Ammon's horn (tissue), 1 donor: ENCODE data around the gene UGT3A2.
"Not testable (repeated sequence)": the region's sequence is repeated elsewhere in the genome, so short reads cannot be mapped to it uniquely, and the experiment has no call there.

Experiments used
- DNase-seq: peaks from one replicate; pipeline ENCODE4 v3.0.0-alpha.2; 2016; ENCODE audit warnings: low spot score

The UGT3A2 gene

DNA sequence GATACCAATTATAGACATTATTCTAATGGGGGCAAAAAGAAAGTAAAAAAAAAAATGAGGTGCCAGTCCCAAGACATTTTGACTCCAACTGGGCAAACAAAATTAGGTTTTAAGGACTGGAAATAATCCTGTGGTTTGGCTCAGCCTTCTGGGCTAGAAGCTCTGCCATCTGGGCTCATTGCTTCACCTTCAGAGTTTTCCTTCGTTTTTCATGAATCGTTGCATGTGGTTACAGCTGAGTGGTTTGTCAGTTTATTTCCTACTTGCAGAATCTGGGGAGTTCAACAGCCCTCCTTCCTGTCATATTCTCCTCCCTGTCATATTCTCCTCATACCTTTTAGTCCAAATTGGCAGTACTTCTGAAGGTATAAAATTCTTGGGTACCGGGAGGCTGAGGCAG, 12.0 kb downstream of the UGT3A2 start:
- DNase-seq = no peak

- DNase-seq = no peak
Observed at GRCh38 chr5:36052538-36052937, 14.1 kb downstream of the UGT3A2 start.

DNA sequence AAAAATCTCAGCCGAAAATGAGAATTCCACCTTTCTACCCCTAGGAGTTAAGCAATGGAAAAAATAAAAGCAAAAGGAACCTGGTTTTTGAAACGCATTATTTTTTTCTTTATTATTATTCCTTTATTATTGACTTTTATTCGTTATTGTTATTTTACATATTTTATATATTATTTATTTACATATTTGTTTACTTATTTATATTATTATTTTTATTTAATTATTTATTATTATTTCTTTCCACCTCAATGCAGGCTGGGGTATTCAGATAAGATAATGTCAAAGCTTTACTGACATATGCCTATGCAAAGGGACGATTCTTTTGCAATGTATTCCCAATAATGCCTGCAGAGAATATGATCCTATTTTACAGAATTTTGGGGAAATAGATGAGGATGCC, 16.7 kb downstream of the UGT3A2 start:
- no peak for DNase-seq

DNA sequence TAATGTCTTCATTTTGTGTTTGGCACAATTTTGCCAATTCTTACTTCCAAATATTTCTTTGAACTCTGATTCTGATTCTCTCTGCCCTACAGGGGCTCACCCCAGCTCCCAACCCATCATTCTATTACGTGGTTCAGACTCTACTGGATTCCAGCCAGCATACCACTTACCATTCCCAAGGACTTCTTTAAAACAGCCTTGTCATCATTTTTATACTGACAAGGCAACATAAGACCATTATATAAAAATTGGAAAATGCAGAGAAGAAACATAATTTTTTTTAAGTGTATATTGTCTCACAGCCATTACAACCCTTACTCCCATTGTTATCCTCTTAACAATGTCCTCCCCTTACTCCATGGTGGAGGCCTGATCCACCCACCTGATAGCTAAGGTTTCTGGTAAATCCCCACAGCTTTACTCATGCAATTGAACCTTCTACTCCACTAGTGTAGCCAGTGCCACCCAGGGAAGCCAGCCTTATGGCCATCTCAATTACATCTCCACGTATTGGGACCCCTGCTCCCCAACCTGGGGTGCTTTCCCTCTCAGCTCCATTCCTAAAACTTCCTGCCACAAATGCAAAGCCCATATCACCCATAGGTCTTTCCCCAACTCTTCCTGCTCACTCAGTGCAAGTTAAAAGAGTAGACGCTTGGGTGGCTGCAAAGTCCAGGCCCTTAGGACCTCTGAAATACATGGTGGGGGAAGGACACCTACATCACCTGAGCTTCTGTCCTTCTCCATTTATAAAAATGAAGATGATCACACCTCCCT, 19.1 kb downstream of the UGT3A2 start:
- DNase-seq = no peak

DNA sequence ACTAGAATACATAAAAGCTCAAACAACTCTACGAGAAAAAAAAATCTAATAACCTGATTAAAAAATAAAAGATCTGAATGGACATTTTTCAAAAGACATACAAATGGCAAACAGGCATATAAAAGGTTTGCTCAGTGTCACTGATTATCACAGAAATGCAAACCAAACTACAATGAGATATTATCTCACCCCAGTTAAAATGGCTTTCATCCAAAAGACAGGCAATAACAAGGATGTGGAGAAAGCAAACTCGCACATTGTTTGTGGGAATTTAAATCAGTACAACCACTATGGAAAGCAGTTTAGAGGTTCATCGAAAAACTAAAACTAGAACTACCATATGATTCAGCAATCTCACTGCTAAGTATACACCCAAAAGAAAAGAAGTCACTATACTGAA, 20.8 kb downstream of the UGT3A2 start:
- no peak for DNase-seq

GRCh38 chr5:36041537-36041845, 25.2 kb downstream of the UGT3A2 start:
- DNase-seq = no peak

DNA sequence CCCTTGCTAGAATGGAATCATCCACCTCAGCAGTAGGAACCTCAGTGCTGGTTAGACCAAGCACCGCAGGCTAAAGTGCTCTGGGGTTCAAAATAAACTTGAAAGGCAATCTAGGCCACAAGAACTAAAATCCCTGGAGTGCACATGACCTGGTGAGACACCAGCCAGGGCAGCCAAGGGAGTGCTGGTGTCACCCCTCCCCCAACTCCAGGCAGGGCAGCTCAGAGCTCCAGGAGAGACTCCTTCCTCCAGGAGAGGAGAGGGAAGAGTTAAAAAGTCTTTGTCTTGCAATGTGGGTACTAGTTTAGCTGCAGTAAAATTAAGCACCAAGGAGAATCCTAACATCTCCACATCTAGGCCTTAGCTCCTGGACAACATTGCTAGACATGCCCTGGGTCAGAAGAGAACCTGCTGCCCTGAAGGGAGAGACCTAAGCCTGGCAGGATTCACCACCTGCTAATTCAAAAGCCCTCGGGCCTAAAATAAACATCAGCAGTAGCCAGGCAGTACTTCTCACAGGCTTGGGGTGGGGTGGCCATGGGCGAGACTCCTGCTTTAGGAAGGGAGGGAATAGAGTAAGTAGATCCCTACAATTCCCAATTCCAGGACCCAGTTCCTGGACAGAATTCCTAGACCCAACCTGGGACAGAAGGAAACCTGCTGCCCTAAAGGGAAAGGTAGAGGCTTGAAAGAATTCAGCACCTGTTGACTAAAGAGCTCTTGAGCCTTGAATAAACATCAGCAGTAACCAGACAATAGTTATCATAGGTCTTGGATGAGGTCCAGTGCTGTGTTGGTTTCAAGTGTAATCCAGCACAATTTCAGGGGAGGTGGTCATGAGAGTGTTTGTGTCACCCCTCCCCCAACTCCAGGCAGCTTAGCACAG, 25.8 kb downstream of the UGT3A2 start:
- no peak for DNase-seq

DNA sequence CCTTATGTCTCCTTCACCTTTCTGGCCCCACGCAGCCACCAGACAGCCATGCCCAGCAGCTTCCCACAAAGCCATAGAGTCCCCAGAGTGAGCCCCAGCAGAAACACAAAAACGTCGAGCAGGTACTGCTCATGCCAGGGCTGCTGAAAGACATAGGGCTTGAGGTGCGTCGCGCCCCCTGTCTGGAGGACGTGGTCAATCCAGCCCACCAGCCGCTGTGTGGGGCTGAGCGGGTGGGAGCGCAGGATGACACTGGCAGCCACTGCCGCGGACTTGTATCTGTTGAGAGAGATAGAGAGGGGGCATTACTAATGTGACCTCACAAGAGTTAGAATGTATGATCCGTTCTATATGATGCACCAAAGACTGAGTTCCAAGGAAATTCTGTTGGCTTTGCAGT, 31.0 kb downstream of the UGT3A2 start:
- no peak for DNase-seq

DNA sequence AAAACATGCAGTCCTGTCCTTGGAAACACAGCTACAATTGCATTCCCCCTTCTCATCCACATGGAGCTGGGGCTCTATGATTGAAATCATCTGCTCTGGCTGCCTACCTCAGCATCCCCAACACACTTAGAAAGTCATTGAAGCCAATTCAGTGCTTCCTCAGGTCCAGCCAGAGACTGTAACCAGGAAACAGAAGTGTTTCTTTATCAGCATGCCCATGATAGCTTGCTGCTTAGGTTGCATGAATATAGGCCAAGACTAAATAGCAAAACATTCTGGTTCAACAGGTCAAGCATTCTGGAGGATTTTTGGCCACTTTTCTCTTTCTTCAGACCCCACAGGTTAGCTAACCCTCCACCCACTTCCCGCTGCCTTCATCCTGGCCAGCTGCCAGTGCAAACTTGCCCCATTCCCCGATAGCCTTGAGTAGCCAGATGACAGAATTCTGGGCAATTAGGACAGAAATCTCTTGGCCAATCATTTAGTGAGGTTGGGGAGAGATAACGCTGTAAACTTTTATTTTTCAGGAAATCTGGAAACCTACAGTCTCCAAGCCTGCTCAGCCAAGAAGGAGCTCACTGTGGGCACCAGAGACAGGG, 32.0 kb downstream of the UGT3A2 start:
- not testable (repeated sequence) for DNase-seq

DNA sequence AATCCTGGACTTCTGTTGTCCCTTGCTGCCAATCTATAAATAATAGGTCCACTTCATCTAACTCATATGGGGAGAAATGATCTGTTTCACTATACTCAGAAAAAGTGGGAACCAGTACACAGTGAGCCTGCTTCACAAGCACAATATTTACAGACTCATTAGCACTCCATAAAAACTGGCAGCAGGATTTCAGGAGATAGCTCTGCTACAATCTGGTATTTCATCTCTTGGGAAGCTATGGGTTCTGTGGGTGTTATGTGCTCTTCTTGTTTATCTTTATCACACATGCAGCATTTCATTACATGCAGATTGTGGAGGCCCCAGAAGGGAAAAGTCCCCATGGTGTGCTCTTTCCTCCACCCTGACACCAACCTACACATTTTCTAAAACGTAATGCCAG, 33.2 kb downstream of the UGT3A2 start:
- DNase-seq = peak; percentile 56

GRCh38 chr5:36033047-36033446, 33.6 kb downstream of the UGT3A2 start:
- DNase-seq = no peak

- no peak for DNase-seq
Observed at GRCh38 chr5:36031223-36031622, 35.5 kb downstream of the UGT3A2 start.

DNA sequence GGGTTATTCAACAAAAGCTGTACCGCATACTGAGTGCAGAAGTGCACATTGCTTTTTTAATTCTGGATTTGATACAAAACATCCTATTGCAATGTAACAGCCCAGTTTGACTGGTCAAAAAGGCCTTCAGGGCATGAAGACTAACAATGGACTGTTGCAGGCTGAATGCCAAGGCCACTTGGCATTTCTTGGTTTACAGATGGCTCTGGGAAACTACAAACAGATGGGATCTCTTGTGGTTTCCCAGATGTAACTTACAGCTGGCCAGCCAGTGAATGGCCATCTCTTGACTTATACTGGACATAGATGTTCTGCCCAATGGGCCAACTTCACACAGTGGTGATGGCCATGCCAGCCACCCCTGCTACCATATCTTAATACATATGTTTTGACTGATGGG, 36.8 kb downstream of the UGT3A2 start:
- peak; percentile 79 for DNase-seq

GRCh38 chr5:36028816-36029465, 37.7 kb downstream of the UGT3A2 start:
- no peak for DNase-seq

DNA sequence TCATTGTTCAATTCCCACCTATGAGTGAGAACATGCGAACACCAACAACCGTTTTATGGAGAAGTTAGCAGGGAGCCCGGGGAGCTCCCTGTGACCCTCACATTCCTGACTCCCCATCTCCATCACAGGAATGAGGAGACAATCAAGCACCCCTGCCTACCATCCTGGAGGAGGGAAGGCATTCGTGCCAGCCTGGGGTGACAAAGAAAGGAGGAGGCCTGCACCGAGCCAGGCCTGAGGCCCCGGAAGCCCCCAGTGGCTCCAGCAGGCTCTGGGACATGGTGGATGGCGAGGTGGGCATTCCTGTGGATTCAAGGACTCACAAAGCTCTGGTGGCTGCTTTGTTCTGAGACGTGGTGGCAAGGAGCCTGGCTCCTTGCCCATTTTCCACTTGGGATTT, 39.0 kb downstream of the UGT3A2 start:
- no peak for DNase-seq

DNA sequence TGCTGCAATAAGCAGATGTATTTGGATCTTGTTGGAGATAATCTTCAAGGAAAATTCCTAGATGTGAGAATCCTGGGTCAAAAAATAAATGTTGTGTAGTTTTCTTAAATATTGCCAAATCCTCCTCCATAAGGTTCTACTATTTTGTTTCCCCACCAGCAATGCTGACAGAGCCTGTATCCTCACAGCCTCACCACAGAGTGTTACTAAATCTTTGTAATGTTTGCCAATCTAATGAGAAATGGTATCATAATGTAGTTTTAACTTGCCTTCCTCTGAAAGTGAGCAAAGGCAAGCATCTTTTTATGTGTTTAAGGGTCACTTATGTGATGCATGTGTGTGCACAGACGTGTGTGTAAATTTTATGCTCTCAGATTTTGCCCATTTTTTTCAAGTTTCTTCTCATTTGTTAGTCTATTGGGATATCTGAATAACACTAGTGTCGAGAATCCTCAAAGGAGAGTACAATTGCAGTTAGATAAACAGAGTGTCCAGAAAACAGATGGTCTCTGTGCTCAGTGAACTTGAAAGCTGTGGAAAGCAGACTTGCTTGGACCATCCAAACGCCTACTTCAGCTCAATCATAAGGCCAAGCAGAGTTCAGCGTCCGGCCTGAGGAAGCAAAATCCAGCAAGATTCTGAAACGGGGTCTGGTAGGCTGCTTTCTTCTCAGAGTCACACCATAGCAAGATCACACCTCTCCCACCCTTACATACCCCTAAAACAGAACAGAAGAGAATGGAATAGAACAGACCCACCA, 39.8 kb downstream of the UGT3A2 start:
- DNase-seq = no peak

DNA sequence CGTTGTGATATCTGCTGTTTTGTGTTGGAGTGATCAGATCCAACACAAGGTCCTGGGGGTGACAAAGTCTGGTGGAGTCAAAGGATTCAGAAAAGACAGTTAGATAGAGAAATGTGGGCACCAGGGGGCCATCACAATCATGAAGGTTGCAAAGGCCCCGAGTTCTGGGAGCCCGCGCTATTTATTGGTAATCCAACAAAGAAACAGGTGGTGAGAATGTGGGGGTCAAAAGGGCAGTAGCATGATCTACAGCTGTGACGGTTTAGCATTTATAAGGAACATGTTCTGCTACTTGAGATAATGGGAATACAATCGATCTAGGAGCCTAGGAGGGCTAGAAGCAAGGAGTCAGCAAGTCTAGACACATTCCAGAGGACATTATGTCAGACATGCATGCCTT, 44.4 kb downstream of the UGT3A2 start:
- not testable (repeated sequence) for DNase-seq

DNA sequence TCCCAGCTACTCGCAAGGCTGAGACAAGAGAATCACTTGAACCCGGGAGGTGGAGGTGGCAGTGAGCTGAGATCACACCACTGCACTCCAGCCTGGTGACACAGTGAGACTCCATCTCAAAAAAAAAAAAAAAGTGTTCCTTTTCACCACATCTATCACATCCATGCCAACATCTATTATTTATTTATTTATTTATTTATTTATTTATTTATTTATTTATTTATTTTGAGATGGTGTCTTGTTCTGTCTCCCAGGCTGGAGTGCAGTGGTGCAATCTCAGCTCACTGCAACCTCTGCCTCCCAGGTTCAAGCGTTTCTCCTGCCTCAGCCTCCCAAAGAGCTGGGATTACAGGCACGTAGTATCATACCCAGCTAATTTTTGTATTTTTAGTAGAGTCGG, 47.1 kb downstream of the UGT3A2 start:
- not testable (repeated sequence) for DNase-seq

DNA sequence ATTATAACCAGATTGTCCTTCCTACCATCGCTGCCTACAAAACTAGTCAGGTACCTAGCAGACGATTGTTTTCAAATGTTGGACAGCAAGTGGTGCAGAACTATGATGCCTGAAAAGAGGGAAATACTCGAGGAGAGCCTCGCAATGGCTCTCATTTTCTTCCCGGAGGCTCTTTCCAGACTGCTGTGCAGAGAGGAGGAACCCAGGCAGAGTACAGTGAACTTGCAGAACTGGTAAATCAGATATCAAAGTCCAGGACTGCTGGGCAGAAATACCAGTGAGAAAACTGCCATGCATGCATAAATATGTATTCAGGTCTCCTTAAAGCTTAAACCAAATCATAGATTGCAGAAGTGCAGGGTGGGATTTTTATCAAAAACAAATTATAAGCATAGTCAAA, 49.1 kb downstream of the UGT3A2 start:
- no peak for DNase-seq

DNA sequence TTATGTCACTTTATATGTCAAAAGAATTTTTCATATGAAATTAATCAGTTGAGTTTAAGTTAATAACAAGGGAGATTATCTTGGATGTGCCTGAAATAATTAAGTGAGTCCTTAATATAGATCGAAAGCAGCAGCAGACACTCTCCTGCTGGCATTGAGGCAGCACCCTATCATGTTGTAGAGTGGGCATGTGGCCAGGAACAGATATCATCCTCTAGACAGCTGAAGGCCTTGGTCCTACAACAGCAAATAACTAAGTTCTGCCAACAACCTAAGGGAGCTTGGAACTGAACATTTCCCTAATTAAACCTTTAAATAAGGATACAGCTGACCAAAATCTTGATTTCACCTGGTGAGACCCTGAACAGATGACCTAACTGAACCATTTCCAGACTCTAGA, 49.7 kb downstream of the UGT3A2 start:
- DNase-seq = no peak

DNA sequence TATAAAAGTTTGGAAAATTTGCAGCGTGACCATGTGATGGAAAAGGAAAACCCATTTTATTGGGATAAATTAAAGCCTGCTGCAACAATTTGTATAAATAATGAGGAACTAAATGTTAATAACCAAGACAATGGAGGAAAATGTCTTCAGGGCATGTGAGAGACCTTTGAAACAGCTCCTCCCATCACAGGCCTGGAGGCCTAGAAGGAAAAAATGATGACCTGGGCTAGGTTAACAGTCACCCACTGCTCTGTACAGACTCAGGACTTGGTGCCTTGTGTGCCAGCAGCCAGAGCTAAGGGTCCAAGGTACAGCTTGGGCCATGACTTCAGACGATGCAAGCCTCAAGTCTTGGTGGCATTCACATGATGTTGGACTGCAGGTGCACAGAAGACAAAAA, 53.5 kb downstream of the UGT3A2 start:
- no peak for DNase-seq

DNA sequence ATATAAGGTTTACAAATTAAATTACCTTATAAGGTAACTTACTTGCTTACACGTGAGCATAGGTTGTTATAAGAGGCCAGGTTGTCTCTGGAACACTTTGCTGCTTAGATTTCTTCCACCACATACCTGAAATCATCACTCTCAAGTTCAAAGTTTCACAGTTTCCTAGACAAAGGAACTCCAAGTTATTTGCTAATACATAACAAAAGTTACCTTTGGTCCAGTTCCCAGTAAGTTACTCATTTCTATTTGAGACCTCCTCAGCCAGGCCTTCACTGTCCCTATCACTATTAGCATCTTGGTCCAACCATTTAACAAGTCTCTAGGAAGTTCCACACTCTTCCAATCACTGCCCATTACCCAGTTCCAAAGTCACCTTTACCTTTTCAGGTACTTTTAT, 57.0 kb downstream of the UGT3A2 start:
- DNase-seq = no peak
